K562 (cell line): ENCODE measurements around the gene PPA2. TPM values are rescaled to one million over a fixed set of nuclear protein-coding genes. Genes with fewer than 3 reads are reported as not detected.

ENCODE experiments used
- ATAC-seq: fragments of 200-7000 bp; cut with Tn5 transposase; 3 replicates; pipeline ENCODE4 v1.9.1; 2020; ENCODE audit warnings: moderate library complexity
- BruUV-seq: library from RNA; stranded (reverse); fragments of 400-500 nt; replicated peaks from 2 replicates; lab custom pipeline; 2021; lab: Mats Ljungman, UMichigan
- CTCF ChIA-PET: fragments of 300-600 bp; formaldehyde crosslinking; extraction: SDS; loops from one replicate; lab custom pipeline; 2021; ENCODE audit warnings: low intra/inter-chr PET ratio; lab: Yijun Ruan, JAX
- POLR2A ChIA-PET: fragments of 300-600, 350-650 bp; sonication (Branson Sonifier 250); formaldehyde crosslinking; extraction: SDS; loops from one replicate; lab custom pipeline; 2021; ENCODE audit warnings: antibody characterized with exemption, inconsistent platforms; lab: Yijun Ruan, JAX
- DNase-seq, 4 experiments: peaks; one replicate each; pipeline versions ENCODE4 v3.0.0 to v3.0.0-alpha.2; 2011 to 2018; ENCODE audit warnings: low spot score in 3 of 4, mixed read lengths in 3 of 4; ENCODE audit errors: extremely low read depth in 1 of 4
- FAIRE-seq: peaks from 2 replicates; lab custom pipeline; 2011; peaks lifted over from hg19 to GRCh38; lab: Jason Lieb, UNC
- H2AFZ ChIP-seq: 2 replicates; pipeline ENCODE4 v1.6.0; 2011; ENCODE audit warnings: low read depth, low read length, control low read depth, inconsistent platforms
- H3K27ac ChIP-seq: fragments of 200-600 bp; 3 replicates; pipeline ENCODE4 v1.8.0; 2011; ENCODE audit warnings: low read depth, mild to moderate bottlenecking, control low read depth, inconsistent platforms, low read length, moderate library complexity, mixed read lengths; ENCODE audit errors: extremely low read depth
- H3K27me3 ChIP-seq, 2 experiments: fragments of 300-600 bp in 1 of 2; 2 replicates in 1 of 2; 3 replicates in 1 of 2; pipeline versions ENCODE4 v1.6.0 to v1.8.0; 2011; ENCODE audit warnings: inconsistent platforms in 2 of 2, low read length in 2 of 2, mild to moderate bottlenecking in 1 of 2, mixed read lengths in 1 of 2, moderate library complexity in 1 of 2; ENCODE audit not compliant: control insufficient read depth in 2 of 2, insufficient read depth in 2 of 2
- H3K36me3 ChIP-seq: fragments of 300-600 bp; 3 replicates; pipeline ENCODE4 v1.8.0; 2011; ENCODE audit warnings: mild to moderate bottlenecking, low read length, inconsistent platforms; ENCODE audit not compliant: control insufficient read depth, insufficient read depth
- H3K4me1 ChIP-seq, 2 experiments: fragments of 200-600 bp in 1 of 2; replicated peaks in 1 of 2; 2 replicates in 1 of 2; 3 replicates in 1 of 2; pipeline versions ENCODE4 v1.5.1 to v1.8.0; 2011; ENCODE audit warnings: inconsistent platforms in 2 of 2, low read length in 2 of 2, mild to moderate bottlenecking in 1 of 2, mixed read lengths in 1 of 2, moderate library complexity in 1 of 2; ENCODE audit not compliant: control insufficient read depth in 2 of 2, insufficient read depth in 2 of 2
- H3K4me2 ChIP-seq: 2 replicates; pipeline ENCODE4 v1.6.1; 2011; ENCODE audit warnings: low read length, control low read depth, inconsistent platforms, mixed read lengths; ENCODE audit not compliant: insufficient read depth
- H3K4me3 ChIP-seq: fragments of 200-600 bp; sonication (generic), shearing (Covaris generic); 2 replicates; pipeline ENCODE4 v1.5.1; 2016; ENCODE audit warnings: control low read depth, inconsistent platforms
- H3K79me2 ChIP-seq: fragments of 200-600 bp; 3 replicates; pipeline ENCODE4 v1.8.0; 2011; ENCODE audit warnings: low read length, inconsistent platforms; ENCODE audit not compliant: control insufficient read depth, insufficient read depth
- H3K9ac ChIP-seq, 2 experiments: 2 replicates each; pipeline versions ENCODE4 v1.6.0 to v1.6.1; 2011; ENCODE audit warnings: low read depth in 2 of 2, low read length in 2 of 2, control low read depth in 1 of 2, inconsistent platforms in 1 of 2, mild to moderate bottlenecking in 1 of 2, mixed read lengths in 1 of 2; ENCODE audit not compliant: insufficient read depth in 1 of 2
- H3K9me1 ChIP-seq: one replicate; pipeline ENCODE4 v1.6.0; 2011; ENCODE audit warnings: inconsistent platforms, mild to moderate bottlenecking, low read length, moderate library complexity; ENCODE audit not compliant: control insufficient read depth, insufficient read depth
- H3K9me3 ChIP-seq: replicated peaks from 2 replicates; pipeline ENCODE4 v1.5.1; 2011; ENCODE audit warnings: low read depth, low read length, inconsistent platforms; ENCODE audit not compliant: control insufficient read depth, insufficient read depth
- H4K20me1 ChIP-seq: replicated peaks from 2 replicates; pipeline ENCODE4 v1.6.1; 2011; ENCODE audit warnings: low read length, inconsistent platforms, mixed read lengths; ENCODE audit not compliant: control insufficient read depth, insufficient read depth
- FOXK2 ChIP-seq, 2 experiments: fragments of 450-650 bp; IDR thresholded peaks in 1 of 2; conservative IDR thresholded peaks in 1 of 2; 2 replicates each; pipeline ENCODE4 v1.6.1; 2016; ENCODE audit warnings: low read depth in 2 of 2, mild to moderate bottlenecking in 1 of 2
- MXI1 ChIP-seq: IDR thresholded peaks from 2 replicates; pipeline ENCODE4 v1.6.1; 2011; ENCODE audit warnings: low read depth, mild to moderate bottlenecking, improper control_type of control experiment, low read length
- SUPT5H ChIP-seq: fragments of 450-650 bp; IDR thresholded peaks from 2 replicates; pipeline ENCODE4 v1.6.1; 2016
- XRCC5 ChIP-seq: fragments of 200-400 bp; formaldehyde crosslinking; IDR thresholded peaks from 2 replicates; pipeline ENCODE4 v1.6.1; 2017; ENCODE audit warnings: low read depth, mild to moderate bottlenecking, low read length
- ZBTB1 ChIP-seq: sonication (generic); formaldehyde crosslinking; IDR thresholded peaks from 2 replicates; pipeline ENCODE4 v1.8.1; 2023; ENCODE audit warnings: missing genetic modification reagents, low read depth, mild to moderate bottlenecking, borderline replicate concordance
- ZC3H11A ChIP-seq: IDR thresholded peaks from 2 replicates; pipeline ENCODE4 v1.6.1; 2012; ENCODE audit warnings: low read depth, low read length, improper control_type of control experiment
- ZNF134 ChIP-seq: fragments of 250-450 bp; sonication (Bioruptor Pico); conservative IDR thresholded peaks from 2 replicates; pipeline ENCODE4 v1.4.0; 2020
- ZNF699 ChIP-seq: fragments of 250-450 bp; sonication (Bioruptor Pico); IDR thresholded peaks from 2 replicates; pipeline ENCODE4 v1.8.0; 2021; ENCODE audit warnings: mild to moderate bottlenecking, moderate library complexity; ENCODE audit not compliant: insufficient replicate concordance
- WGBS: fragments of 100-300 bp; shearing (Covaris generic); methylation state at CpG from one replicate; pipeline ENCODE4 v1.1.6; 2016; ENCODE audit warnings: low coverage, mixed read lengths; ENCODE audit not compliant: insufficient coverage; ENCODE audit errors: missing lambda C conversion rate; 5-methylcytosine and 5-hydroxymethylcytosine counted together
- in situ Hi-C: fragments of 300-500 bp; cut with MboI; formaldehyde crosslinking; loops from 4 replicates; pipeline ENCODE4 v1.15.0; 2018; ENCODE audit warnings: inconsistent platforms, mixed read lengths
- intact Hi-C: fragments of 100-400 bp; cut with micrococcal nuclease; formaldehyde crosslinking; loops from 2 replicates; pipeline ENCODE4 v1.14.2; 2022
- polyA plus RNA-seq, 8 experiments: library from polyadenylated mRNA; depleted of rRNA in 4 of 8; stranded (reverse) in 5 of 8; unstranded in 3 of 8; fragments of >200 nt; fragmentation: Nextera tagmentation in 2 of 8; fragmentation: Illumina TruSeq in 1 of 8; extraction: Ambion mirVana in 2 of 8; extraction: Trizol in 1 of 8; gene quantifications; 2 replicates each; pipeline versions ENCODE4 v1.2.1 to v1.2.3, GENCODE V29; 2011 to 2014; ENCODE audit warnings: inconsistent platforms in 1 of 8, missing spikeins in 1 of 8
- total RNA-seq, 7 experiments: library from RNA; depleted of rRNA in 6 of 7; stranded (reverse); fragments of >200 nt in 6 of 7; fragmentation: Illumina TruSeq in 2 of 7; extraction: Trizol in 2 of 7; gene quantifications; 2 replicates each; pipeline versions ENCODE4 v1.2.1 to v1.2.3, GENCODE V29; 2011 to 2021; ENCODE audit warnings: low replicate concordance in 1 of 7
- TF ChIP-seq, protein P1 (sequence below): fragments of 450-650 bp; IDR thresholded peaks from one replicate; pipeline ENCODE4 v1.6.1; 2018; ENCODE audit warnings: mild to moderate bottlenecking, moderate library complexity; ENCODE audit not compliant: partially characterized antibody
- TF ChIP-seq, protein P2 (sequence below): fragments of 250-450 bp; sonication (Bioruptor Pico); IDR thresholded peaks from 2 replicates; pipeline ENCODE4 v1.4.0; 2020

The PPA2 gene
- total and polyA plus RNA-seq, 9 of the 15 experiments (the other 6 are each of a cell fraction or from before 2014, with no cell fraction given) = 48.3 to 190 (median 109) TPM

DNA sequence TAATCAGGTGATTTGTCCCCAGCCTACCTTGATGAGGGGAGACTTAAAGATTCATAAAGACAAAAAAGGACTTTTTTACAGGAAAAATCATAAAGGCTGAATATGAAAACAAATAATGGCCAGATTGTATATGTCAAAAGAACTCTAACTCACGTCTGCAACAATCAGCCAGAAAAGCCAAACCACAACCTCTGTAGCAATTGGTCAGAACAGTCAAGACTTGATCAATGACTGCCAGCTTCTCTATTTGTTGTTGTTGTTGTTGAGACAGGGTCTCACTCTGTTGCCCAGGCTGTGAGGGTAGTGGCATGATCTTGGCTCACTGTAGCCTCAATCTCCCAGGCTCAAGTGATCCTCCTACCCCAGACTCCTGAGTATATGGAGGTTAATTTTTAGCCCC, 35.9 kb upstream of the PPA2 start:
- no peak overlapping the region for H3K4me2 ChIP-seq
- intact Hi-C loops (no loop called here), in situ Hi-C loops (no loop called here)
- no peaks in the 10 kb centered on the region for H3K9me1 ChIP-seq
- no peak overlapping the region for H3K27ac ChIP-seq
- BruUV-seq = no TSS peak
- no peaks in the 10 kb centered on the region for H3K4me1 ChIP-seq
- H3K9ac ChIP-seq = no peak overlapping the region
- no peaks in the 10 kb centered on the region for H3K9me3 ChIP-seq
- H3K79me2 ChIP-seq = no peaks in the 10 kb centered on the region
- DNase-seq = no peak
- H3K4me3 ChIP-seq = no peak overlapping the region
- ATAC-seq = no peak
- no peaks in the 10 kb centered on the region for H4K20me1 ChIP-seq
- H2AFZ ChIP-seq = no peak overlapping the region
- H3K36me3 ChIP-seq = no peaks in the 10 kb centered on the region
- no peaks in the 10 kb centered on the region for H3K27me3 ChIP-seq
- no peak for TF ChIP-seq ZNF699
- TF ChIP-seq, protein P1, sequence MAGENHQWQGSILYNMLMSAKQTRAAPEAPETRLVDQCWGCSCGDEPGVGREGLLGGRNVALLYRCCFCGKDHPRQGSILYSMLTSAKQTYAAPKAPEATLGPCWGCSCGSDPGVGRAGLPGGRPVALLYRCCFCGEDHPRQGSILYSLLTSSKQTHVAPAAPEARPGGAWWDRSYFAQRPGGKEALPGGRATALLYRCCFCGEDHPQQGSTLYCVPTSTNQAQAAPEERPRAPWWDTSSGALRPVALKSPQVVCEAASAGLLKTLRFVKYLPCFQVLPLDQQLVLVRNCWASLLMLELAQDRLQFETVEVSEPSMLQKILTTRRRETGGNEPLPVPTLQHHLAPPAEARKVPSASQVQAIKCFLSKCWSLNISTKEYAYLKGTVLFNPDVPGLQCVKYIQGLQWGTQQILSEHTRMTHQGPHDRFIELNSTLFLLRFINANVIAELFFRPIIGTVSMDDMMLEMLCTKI = no peak
- no peak for TF ChIP-seq MXI1
- TF ChIP-seq ZNF134 (CRISPR knock-in tag) = no peak
- TF ChIP-seq ZBTB1 = no peak
- TF ChIP-seq, protein P2, sequence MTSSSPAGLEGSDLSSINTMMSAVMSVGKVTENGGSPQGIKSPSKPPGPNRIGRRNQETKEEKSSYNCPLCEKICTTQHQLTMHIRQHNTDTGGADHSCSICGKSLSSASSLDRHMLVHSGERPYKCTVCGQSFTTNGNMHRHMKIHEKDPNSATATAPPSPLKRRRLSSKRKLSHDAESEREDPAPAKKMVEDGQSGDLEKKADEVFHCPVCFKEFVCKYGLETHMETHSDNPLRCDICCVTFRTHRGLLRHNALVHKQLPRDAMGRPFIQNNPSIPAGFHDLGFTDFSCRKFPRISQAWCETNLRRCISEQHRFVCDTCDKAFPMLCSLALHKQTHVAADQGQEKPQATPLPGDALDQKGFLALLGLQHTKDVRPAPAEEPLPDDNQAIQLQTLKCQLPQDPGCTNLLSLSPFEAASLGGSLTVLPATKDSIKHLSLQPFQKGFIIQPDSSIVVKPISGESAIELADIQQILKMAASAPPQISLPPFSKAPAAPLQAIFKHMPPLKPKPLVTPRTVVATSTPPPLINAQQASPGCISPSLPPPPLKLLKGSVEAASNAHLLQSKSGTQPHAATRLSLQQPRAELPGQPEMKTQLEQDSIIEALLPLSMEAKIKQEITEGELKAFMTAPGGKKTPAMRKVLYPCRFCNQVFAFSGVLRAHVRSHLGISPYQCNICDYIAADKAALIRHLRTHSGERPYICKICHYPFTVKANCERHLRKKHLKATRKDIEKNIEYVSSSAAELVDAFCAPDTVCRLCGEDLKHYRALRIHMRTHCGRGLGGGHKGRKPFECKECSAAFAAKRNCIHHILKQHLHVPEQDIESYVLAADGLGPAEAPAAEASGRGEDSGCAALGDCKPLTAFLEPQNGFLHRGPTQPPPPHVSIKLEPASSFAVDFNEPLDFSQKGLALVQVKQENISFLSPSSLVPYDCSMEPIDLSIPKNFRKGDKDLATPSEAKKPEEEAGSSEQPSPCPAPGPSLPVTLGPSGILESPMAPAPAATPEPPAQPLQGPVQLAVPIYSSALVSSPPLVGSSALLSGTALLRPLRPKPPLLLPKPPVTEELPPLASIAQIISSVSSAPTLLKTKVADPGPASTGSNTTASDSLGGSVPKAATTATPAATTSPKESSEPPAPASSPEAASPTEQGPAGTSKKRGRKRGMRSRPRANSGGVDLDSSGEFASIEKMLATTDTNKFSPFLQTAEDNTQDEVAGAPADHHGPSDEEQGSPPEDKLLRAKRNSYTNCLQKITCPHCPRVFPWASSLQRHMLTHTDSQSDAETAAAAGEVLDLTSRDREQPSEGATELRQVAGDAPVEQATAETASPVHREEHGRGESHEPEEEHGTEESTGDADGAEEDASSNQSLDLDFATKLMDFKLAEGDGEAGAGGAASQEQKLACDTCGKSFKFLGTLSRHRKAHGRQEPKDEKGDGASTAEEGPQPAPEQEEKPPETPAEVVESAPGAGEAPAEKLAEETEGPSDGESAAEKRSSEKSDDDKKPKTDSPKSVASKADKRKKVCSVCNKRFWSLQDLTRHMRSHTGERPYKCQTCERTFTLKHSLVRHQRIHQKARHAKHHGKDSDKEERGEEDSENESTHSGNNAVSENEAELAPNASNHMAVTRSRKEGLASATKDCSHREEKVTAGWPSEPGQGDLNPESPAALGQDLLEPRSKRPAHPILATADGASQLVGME (CRISPR knock-in tag) = no peak
- TF ChIP-seq FOXK2 (conservative IDR thresholded peaks at IDR 0.05 in 1 of 2, IDR thresholded peaks at IDR 0.05 in 1 of 2; ENCODE audit: low read depth in 2 of 2) = no peak
- TF ChIP-seq SUPT5H = no peak
- TF ChIP-seq ZC3H11A = no peak
- TF ChIP-seq XRCC5 = no peak
- TF ChIP-seq, all 486 proteins: peak for 0
- ChIA-PET POLR2A (no interaction called here), CTCF (no interaction called here)
- 0% methylated on average over 1 of the region's 1 CpG for WGBS
- FAIRE-seq = no peak
